ENCODE results near the gene PET117.
"Not testable (repeated sequence)": the region's sequence is repeated elsewhere in the genome, so short reads cannot be mapped to it uniquely, and the experiment has no call there.

DNA sequence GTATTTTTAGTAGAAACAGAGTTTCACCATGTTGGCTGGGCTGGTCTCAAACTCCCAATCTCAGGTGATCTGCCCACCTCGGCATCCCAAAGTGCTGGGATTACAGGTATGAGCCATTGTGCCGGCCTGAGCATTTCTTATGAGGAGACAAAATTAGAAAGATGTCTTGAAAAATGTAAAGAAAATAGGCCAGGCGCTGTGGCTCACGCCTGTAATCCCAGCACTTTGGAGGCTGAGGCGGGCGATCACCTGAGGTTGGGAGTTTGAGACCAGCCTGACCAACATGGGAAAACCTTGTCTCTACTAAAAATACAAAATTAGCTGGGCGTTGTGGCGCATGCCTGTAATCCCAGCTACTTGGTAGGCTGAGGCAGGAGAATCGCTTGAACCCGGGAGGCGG is 37.1 kb upstream of the PET117 start:
- TF ChIP-seq POLR2A (IDR thresholded peaks at IDR 0.05; ENCODE audit: low read depth, low read length); POLR2AphosphoS5 (IDR thresholded peaks at IDR 0.05; ENCODE audit: low read depth, low read length); TAF1 (IDR thresholded peaks at IDR 0.05; ENCODE audit: low read depth, low read length); PAX5 (IDR thresholded peaks at IDR 0.05; ENCODE audit: insufficient read depth, low read length, severe bottlenecking); POU2F2 (IDR thresholded peaks at IDR 0.05; ENCODE audit: low read depth, low read length): not testable (repeated sequence)

Data from GM12891 (cell line).